NK-92 treated with Interleukin-12 subunit alpha and Interleukin-12 subunit beta, amount 100 ng/mL, for 24 hours (cell line): ENCODE results near the gene INSR.

Experiments
- DNase-seq: peaks from one replicate; lab custom pipeline; 2025; lab: John Stamatoyannopoulos, UW

Gene INSR

DNA sequence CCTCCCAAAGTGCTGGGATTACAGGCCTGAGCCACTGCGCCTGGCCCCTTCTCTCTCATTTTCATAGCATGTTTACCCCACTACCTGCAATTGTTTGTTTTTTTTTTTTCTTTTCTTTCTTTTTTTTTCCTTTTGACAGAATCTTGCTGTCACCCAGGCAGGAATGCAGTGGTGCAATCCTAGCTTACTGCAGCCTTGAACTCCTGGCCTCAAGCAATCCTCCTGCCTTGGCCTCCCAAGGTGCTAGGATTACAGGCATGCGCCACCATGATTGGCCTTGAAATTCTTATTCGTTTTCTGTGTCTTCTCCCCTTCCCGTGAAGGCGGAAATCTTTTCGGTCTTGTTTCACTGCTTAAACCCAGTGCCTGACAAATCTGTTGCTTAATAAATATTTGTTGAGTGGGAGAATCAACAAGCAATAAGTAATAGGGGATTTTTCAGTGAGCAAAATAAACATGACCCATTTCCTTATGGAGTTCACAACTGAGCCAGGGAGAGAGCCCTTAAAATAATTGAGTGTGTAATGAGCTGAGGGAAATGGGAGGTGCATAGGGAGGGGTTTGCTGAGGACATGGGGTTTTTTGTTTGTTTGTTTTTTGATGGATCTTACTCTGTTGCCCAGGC lies 1.8 kb upstream of the INSR start:
- DNase-seq = no peak

- no peak for DNase-seq
Observed at GRCh38 chr19:7294558-7295212, 471 bp upstream of the INSR start.

GRCh38 chr19:7292950-7293761 lies 1.1 kb downstream of the INSR start:
- no peak for DNase-seq

DNA sequence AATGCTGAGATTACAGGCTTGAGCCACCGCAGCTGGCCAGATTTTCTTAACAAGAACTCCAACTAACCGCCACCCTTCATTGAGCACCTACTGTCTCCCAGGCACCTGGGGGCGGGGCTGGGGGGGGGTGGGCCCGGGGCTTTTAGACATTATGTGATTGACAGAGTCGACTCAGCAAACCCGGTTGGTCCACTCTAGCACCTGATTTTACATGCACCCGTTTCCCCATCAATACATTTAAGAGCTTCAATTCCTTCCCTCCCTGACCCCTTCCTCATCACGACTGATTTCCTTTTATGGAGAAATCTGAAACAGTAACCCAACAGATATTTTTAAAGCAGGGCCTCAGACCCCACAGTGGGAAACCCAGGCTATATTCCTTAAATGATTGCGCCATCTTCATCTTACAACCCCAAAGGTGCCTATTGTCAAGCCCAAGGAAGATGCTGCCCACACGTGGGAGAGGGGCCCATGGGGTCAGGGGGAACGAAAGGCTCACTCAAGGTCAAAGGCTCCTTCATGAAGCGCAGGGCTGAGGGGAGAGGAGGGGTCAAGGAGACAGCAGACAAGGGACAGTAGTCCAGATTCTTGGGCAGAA lies 1.8 kb downstream of the INSR start:
- DNase-seq = no peak

- no peak for DNase-seq
Observed at GRCh38 chr19:7288977-7289376, 5.2 kb downstream of the INSR start.

DNA sequence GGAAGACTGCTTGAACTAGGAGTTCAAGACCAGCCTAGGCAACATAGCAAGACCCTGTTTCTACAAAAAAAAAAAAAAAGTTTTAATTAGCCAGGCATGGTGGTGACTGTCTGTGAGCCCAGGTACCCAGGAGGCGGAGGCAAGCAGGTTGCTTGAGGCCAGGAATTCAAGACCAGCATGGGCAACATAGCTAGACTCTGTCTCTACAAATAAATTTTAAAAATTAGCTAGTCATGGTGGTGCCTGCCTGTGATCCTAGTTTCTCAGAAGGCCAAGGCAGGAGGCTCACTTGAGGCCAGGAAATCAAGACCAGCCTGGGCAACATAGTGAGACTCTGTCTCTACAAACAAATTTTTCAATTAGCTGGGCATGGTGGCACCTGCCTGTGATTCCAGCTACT lies 6.1 kb downstream of the INSR start:
- no peak for DNase-seq

DNA sequence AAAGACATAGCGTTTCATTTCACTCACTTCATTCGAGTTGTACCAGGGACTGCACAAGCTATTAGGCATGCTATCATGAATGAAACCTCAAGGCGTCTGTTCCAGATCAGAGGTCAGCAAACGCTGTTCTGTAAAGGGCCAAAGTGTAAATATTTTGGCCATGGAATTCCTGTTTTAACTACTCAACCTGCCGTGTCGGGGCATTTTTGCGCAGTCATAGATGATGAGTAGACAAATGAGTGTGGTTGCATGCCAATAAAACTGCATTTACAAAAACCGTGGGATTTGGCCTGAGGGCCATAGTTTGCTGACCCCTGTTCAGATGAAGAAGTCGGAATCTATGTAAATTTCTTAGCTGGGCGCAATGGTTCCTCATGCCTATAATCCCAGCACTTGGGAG lies 6.5 kb downstream of the INSR start:
- no peak for DNase-seq

GRCh38 chr19:7280940-7281666 lies 13.1 kb downstream of the INSR start:
- no peak for DNase-seq

DNA sequence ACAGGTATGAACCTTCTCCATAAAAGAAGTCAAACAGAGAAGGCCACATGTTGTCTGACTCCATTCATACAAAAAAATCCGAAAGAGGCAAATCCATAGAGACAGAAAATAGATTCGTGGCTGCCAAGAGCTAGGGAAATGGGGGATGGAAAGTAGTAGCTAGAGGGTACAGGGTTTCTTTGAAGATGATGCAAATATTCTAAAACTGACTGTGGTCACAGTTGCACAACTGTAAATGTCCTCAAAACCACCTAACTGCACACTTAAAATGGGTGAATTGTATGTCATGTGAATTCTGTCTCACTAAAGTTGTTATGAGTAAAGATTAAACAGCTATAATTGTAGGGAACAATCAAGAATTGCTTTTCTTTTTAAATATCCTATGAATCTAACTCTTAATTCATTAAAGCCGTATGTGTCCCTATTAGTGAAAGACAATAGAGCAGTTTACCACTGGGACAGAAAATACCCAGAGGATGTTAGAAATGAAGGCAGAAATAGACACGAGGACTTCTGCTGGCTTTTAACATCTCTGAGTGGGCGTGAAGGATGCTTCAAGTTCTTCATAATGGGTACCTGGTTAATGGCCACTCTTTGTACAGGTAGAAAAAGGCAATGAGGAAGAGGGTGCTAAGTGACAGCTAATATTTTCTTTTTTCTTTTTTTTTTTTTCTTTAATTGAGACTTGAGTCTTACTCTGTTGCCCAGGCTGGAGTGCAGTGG lies 21.2 kb downstream of the INSR start:
- DNase-seq = peak; percentile 15

DNA sequence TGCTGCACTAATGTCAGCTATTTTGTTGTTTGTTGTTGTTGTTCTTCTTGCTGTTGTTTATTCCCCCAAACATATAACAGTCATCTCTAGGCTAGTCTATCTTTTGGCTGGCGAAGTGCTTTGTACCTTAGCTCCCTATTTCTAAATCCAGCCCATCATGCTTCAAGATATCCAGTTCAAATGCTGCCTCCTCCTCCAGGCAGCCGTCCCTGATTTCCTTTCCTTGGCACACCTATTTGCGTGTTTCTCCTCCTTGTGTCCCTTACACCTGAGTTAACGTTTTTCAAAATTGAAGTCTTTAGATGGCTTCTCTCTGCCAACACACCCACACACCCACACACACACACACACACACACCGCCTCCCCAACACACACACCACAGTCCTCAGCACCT lies 25.5 kb downstream of the INSR start:
- no peak for DNase-seq

DNA sequence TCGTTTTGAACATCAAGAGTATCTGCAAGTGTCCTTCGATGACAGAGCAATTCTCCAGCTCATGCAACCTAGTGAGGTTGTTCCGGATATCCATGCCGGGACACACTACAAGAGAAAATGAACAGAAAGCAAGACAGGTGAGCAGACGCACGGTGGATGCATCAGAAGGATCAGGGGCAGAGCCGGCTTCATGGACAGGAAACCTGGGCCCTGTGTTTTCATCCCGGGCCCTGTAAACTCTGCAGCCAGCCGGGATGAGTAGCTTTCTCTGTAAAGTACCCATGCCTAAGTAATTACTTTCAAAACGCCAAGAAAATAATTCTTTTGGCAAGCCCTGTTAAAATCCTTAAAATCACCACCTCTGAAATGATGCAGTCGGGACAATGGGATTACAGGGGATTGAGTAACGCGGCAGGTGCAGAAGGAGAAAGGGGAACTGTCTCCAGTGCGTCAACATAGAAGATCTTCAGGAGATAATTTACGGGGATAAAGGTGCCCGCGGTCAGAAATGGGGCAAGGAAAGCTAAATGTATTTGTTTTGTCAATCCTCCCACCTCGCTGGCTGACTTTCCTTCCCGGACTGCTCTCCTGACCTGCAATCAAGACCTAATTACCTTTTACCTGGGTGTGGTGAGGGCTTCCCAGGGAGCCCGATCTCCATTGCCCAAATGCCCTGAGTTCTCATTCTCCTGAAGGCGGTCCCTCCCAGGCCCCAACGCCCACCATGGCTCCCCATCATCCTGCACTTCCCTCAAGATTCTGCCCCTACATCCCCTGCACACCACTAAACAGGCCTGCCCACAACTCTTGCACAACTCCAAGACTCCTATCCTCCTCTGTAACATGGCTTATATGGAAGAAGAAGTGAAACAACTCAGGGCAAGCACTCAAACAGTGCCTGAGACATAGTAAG lies 26.2 kb downstream of the INSR start:
- DNase-seq = no peak

DNA sequence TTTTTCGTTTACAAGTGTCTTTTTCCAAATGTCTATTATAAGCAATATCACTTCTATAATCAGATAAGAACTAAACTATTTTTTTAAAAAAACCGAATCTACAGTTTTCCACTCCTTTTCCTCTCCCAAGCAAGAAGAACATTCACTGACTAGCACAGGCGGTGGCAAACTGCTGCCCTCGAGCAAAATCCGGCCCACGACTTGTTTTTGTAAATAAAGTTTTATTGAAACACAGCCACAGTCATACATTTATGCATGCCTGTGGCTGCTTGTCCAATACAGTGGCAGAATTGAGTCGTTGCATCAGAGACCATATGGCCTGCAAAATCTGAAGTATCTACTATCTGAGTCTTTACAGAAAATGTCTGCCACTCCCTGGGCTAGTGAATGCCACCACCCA lies 27.4 kb downstream of the INSR start:
- DNase-seq = no peak

DNA sequence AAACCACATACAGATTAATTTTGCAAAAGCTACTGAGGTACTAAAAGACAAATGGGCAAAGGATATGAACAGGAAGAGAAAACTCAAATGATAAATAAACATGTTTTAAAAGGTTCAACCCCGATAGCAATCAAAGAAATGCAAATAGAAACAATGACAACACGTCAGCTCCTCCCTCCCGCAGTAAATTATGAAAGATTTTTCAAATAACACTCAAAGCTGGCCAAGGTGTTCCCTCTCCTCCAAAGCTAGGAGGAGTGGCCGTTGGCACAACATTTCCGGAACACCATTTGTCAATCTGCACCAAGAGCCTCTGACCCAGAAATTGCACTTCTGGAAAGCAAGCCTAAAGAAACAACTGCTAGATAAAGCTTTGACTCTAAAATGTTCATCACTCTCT lies 28.3 kb downstream of the INSR start:
- DNase-seq = no peak

DNA sequence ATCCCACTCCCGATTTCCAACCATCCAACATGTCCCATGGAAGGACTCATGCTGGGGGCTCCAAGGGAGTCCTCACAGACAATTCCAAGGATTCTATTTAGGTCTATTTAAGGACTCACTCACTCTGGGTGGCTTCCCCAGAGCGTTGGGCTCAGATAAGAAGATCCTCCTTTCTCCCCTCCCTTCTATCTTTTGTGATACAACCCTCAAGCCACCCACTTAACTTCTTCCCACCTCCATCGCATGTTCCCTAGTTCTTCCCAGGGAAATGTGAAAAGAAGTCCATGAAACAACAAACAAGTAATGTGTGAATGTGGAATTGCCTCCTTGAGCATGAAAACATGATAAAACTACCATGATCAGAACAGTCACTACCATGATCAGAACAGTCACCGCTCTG lies 29.4 kb downstream of the INSR start:
- no peak for DNase-seq

DNA sequence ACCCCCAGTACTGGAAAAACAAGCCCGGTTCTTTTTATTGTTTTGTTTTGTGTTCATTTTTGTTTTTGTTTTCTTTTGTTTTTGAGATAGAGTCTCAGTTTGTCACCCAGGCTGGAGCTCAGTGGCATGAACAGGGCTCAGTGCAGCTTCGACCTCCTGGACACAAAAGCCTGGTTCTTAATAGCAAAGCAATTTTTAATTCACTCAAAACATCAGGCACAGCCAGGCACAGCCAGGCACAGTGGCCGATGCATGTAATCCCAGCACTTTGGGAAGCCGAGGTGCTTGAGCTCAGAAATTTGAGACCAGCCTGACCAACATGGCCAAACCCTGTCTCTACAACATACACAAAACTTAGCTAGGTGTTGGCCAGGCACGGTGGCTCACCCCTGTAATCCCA lies 30.7 kb downstream of the INSR start:
- DNase-seq = no peak

GRCh38 chr19:7263066-7263465 lies 31.1 kb downstream of the INSR start:
- no peak for DNase-seq

GRCh38 chr19:7262470-7262869 lies 31.7 kb downstream of the INSR start:
- no peak for DNase-seq

DNA sequence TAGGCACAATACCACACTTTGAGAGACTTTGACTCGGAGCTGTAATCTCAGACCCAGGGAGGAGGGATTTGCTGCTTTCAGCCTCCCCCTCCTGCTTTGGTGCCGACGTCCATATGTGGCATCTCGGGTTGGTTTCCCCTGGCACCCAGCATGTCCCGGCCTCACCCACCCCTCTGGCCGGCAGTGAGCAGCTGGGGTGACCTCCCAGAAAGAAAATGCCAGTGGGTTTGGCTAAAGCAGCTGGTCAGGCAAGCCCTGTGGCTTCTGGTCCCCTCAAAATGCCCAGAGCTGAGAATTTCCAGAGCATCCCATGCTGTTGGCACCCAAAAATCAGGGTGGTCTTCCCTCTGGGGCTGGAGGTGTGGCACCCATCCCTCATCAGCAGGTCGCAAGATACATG lies 34.1 kb downstream of the INSR start:
- DNase-seq = no peak

- DNase-seq = no peak
Observed at GRCh38 chr19:7258840-7259395, 35.3 kb downstream of the INSR start.
